ENCODE results near the gene ATP1A1.

GRCh38 chr1:116407033-116407432 lies 34.0 kb downstream of the ATP1A1 start:
- no peak for TF ChIP-seq PBX3 (CRISPR knock-in tag; IDR thresholded peaks at IDR 0.05)
- no peak for TF ChIP-seq CTCF (tag by site-specific recombination; IDR thresholded peaks at IDR 0.05)
- no peak for TF ChIP-seq REPIN1 (tag by site-specific recombination; IDR thresholded peaks at IDR 0.05; ENCODE audit: low read depth)
- TF ChIP-seq ZNF785 (tag by site-specific recombination; IDR thresholded peaks at IDR 0.05): no peak
- TF ChIP-seq PRDM10 (tag by site-specific recombination; IDR thresholded peaks at IDR 0.05): no peak
- TF ChIP-seq ZNF701 (tag by site-specific recombination; IDR thresholded peaks at IDR 0.05): no peak
- TF ChIP-seq ZNF138 (tag by site-specific recombination; IDR thresholded peaks at IDR 0.05; ENCODE audit: borderline replicate concordance): no peak
- no peak for TF ChIP-seq YY1 (tag by site-specific recombination; IDR thresholded peaks at IDR 0.05)
- TF ChIP-seq ZNF398 (tag by site-specific recombination; IDR thresholded peaks at IDR 0.05): no peak
